ENCODE data around the gene C2orf49.

DNA sequence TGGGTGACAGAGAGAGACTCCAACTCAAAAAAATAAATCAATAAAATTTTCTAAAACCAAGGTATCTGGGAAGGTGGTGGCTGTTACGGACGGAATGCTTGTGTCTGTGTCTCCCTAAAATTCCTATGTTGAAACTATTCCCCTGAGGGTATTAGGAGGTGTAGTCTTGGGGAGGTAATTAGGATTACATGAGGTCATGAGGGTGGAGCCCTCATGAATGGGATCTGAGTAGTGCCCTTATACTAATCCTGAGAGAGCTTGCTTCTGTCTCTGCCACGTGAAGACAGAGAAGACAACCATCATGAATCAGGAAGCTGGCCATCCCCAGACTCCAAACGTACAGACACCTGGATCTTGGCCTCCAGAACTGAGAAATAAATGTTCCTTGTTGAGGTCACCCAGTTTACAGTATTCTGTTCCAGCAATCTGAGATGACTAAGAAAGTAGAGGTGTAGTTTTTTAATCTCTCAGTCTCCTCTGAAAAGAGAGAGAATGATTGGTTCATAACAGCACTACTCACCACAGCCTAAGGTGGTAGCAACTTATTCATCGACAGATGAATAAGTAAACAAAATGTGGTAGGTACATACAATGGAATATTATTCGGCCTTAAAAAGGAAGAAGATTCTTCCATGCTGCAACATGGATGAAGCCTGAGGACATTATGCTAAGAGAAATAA, 46.2 kb upstream of the C2orf49 start:
- TF ChIP-seq EZH2 (IDR thresholded peaks at IDR 0.05; ENCODE audit: borderline replicate concordance, insufficient read depth, low read depth, low read length, poor library complexity, severe bottlenecking), result no peak
- TF ChIP-seq CTCF (IDR thresholded peaks at IDR 0.05), result no peak

Data from B cell (primary cell).